Measurements from ENCODE around the gene HAT1. TPM values are rescaled to one million over a fixed set of nuclear protein-coding genes. Genes with fewer than 3 reads are reported as not detected.

The HAT1 gene
- polyA plus RNA-seq, 2 of the 4 experiments (the other 2 are of a cell fraction): 94.3 to 139 TPM

DNA sequence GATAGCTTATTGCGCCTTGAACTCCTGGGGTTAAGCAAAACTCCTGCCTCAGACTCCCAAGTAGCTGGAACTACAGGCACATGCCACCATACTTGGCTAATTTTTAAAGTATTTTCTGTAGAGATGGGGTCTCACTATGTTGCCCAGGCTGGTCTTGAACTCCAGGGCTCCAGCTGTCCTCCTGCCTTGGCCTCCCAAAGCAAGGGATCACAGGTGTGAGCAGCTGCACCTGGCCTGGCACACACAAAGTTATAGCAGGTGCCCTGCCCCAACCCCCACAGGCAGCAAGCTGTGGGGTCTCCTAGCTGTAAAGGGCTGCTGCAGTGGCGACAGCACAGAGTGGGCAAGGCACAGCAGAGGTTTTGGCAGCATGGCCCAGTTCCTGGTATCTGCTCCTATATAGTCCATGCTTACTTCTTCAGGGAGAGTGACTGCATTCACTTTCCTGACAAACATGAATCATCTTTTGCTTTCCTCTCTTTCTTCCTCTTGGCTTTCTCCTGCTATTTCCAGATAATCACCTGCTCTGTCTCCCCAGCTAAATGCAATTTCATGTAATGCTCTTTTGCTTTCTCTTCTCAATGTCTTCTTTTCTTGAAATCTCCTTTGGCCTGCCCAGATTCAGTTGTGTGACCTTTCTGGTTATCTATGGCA, 50.2 kb downstream of the HAT1 start:
- ChIA-PET POLR2A (no interaction called here), CTCF (interaction anchor here (0.5 to 0.7 kb wide), 2 partner anchors 12 to 699 kb away, joined by 3 read pairs; no protein-coding TSS in a partner anchor)
- FAIRE-seq: no peak
- WGBS (ENCODE audit: missing lambda C conversion rate): 100% methylated on average over 2 of the region's 2 CpGs
- TF ChIP-seq MAFK (IDR thresholded peaks at IDR 0.05; ENCODE audit: partially characterized antibody) (no peak), MAX (IDR thresholded peaks at IDR 0.05) (no peak), GATA3 (IDR thresholded peaks at IDR 0.05; ENCODE audit: borderline replicate concordance) (no peak), PBX3 (IDR thresholded peaks at IDR 0.05) (no peak), E2F6 (IDR thresholded peaks at IDR 0.05; ENCODE audit: borderline replicate concordance, low read depth) (no peak), EHF (CRISPR knock-in tag; IDR thresholded peaks at IDR 0.05) (no peak), ZC3H11A (IDR thresholded peaks at IDR 0.05) (no peak), TFCP2L1 (CRISPR knock-in tag; IDR thresholded peaks at IDR 0.05) (no peak), KDM1A (IDR thresholded peaks at IDR 0.05; ENCODE audit: low read depth) (no peak), POLR2AphosphoS2 (conservative IDR thresholded peaks at IDR 0.05; ENCODE audit: low read length) (no peak), CBX8 (IDR thresholded peaks at IDR 0.05) (no peak), NFE2L2 (conservative IDR thresholded peaks at IDR 0.05; ENCODE audit: low read length) (no peak), JUNB (IDR thresholded peaks at IDR 0.05) (no peak), HDAC2 (IDR thresholded peaks at IDR 0.05) (no peak), EHMT2 (IDR thresholded peaks at IDR 0.05; ENCODE audit: low read depth) (no peak), RCOR1 (IDR thresholded peaks at IDR 0.05; ENCODE audit: low read depth, low read length) (no peak), FOSL2 (IDR thresholded peaks at IDR 0.05) (no peak), FOSL2 (CRISPR knock-in tag; IDR thresholded peaks at IDR 0.05) (no peak), CEBPB (IDR thresholded peaks at IDR 0.05) (no peak)
- TF ChIP-seq, protein P1, sequence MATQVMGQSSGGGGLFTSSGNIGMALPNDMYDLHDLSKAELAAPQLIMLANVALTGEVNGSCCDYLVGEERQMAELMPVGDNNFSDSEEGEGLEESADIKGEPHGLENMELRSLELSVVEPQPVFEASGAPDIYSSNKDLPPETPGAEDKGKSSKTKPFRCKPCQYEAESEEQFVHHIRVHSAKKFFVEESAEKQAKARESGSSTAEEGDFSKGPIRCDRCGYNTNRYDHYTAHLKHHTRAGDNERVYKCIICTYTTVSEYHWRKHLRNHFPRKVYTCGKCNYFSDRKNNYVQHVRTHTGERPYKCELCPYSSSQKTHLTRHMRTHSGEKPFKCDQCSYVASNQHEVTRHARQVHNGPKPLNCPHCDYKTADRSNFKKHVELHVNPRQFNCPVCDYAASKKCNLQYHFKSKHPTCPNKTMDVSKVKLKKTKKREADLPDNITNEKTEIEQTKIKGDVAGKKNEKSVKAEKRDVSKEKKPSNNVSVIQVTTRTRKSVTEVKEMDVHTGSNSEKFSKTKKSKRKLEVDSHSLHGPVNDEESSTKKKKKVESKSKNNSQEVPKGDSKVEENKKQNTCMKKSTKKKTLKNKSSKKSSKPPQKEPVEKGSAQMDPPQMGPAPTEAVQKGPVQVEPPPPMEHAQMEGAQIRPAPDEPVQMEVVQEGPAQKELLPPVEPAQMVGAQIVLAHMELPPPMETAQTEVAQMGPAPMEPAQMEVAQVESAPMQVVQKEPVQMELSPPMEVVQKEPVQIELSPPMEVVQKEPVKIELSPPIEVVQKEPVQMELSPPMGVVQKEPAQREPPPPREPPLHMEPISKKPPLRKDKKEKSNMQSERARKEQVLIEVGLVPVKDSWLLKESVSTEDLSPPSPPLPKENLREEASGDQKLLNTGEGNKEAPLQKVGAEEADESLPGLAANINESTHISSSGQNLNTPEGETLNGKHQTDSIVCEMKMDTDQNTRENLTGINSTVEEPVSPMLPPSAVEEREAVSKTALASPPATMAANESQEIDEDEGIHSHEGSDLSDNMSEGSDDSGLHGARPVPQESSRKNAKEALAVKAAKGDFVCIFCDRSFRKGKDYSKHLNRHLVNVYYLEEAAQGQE (IDR thresholded peaks at IDR 0.05): no peak
- TF ChIP-seq, protein P2, sequence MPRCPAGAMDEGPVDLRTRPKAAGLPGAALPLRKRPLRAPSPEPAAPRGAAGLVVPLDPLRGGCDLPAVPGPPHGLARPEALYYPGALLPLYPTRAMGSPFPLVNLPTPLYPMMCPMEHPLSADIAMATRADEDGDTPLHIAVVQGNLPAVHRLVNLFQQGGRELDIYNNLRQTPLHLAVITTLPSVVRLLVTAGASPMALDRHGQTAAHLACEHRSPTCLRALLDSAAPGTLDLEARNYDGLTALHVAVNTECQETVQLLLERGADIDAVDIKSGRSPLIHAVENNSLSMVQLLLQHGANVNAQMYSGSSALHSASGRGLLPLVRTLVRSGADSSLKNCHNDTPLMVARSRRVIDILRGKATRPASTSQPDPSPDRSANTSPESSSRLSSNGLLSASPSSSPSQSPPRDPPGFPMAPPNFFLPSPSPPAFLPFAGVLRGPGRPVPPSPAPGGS (IDR thresholded peaks at IDR 0.05): no peak
- Histone ChIP-seq H3K9me3 (no peaks in the 10 kb centered on the region), H3K4me2 (no peak overlapping the region), H3K4me1 (no peaks in the 10 kb centered on the region), H3K27ac (no peak overlapping the region), H3K4me3 (no peak overlapping the region)
- ATAC-seq: 0 out of 6 replicates have a peak, but pooled peaks of 1 of the 2 experiments have one; percentile 20
- DNase-seq (ENCODE audit: low read depth in 1 of 2, low spot score in 1 of 2): no peak

DNA sequence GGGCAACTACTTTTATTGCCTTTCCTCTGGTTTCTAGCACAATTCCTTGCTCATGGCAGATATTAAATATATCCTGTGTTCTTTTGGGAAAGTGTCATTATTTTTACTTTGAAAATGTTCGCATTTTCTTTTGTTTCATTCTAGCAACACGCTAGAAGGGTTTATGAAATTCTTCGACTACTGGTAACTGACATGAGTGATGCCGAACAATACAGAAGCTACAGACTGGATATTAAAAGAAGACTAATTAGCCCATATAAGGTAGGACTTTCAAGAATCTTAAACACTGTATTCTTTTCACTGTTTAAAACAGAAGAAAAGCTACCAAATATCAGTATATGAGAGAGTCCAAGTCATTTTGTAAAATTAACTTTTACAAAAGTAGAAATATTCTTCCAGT, 56.8 kb downstream of the HAT1 start:
- FAIRE-seq (no peak), ATAC-seq (no peak), DNase-seq (ENCODE audit: low read depth in 1 of 2, low spot score in 1 of 2) (no peak)
- CTCF ChIA-PET: no interaction called here
- Histone ChIP-seq H3K4me2 (no peak overlapping the region), H3K4me1 (no peaks in the 10 kb centered on the region), H3K9me3 (no peaks in the 10 kb centered on the region), H3K27ac (no peak overlapping the region), H3K4me3 (no peak overlapping the region)
- 95% methylated on average over 4 of the region's 4 CpGs for WGBS (ENCODE audit: missing lambda C conversion rate)
- POLR2A ChIA-PET: no interaction called here
- no peak for TF ChIP-seq FOXS1 (CRISPR knock-in tag; IDR thresholded peaks at IDR 0.05)
- TF ChIP-seq CBX2 (IDR thresholded peaks at IDR 0.05; ENCODE audit: borderline replicate concordance, low read depth): no peak
- TF ChIP-seq, protein P1 (IDR thresholded peaks at IDR 0.05): no peak
- no peak for TF ChIP-seq ZC3H11A (IDR thresholded peaks at IDR 0.05)
- no peak for TF ChIP-seq ZFP36 (IDR thresholded peaks at IDR 0.05; ENCODE audit: borderline replicate concordance, partially characterized antibody)
- TF ChIP-seq MAX (IDR thresholded peaks at IDR 0.05): no peak
- TF ChIP-seq GATA3 (IDR thresholded peaks at IDR 0.05; ENCODE audit: borderline replicate concordance): no peak
- TF ChIP-seq PBX3 (IDR thresholded peaks at IDR 0.05): no peak
- TF ChIP-seq ZNF302 (CRISPR knock-in tag; IDR thresholded peaks at IDR 0.05): no peak

All from A549 (cell line).